NCI-H748 (cell line): ENCODE results near the gene S100A5.
"Not testable (repeated sequence)": the region's sequence is repeated elsewhere in the genome, so short reads cannot be mapped to it uniquely, and the experiment has no call there.

ENCODE experiments used
- DNase-seq: peaks from one replicate; lab custom pipeline; 2025; ENCODE audit not compliant: unreplicated experiment; lab: John Stamatoyannopoulos, UW

Gene S100A5

GRCh38 chr1:153567621-153568366, 27.1 kb upstream of the S100A5 start:
- no peak for DNase-seq

- DNase-seq: peak; percentile 74
Observed at GRCh38 chr1:153566414-153567371, 26.0 kb upstream of the S100A5 start.

- peak; percentile 8 for DNase-seq
Observed at GRCh38 chr1:153565529-153566374, 25.0 kb upstream of the S100A5 start, which contains the start of gene S100A2. Gene S100A2 (minus strand): TSS chr1:153565844. CDS start chr1:153563877, 1,967 bp downstream.

- DNase-seq: no peak
Observed at GRCh38 chr1:153563991-153564390, 23.3 kb upstream of the S100A5 start.

- no peak for DNase-seq
Observed at GRCh38 chr1:153563483-153563901, 22.8 kb upstream of the S100A5 start.

- not testable (repeated sequence) for DNase-seq
Observed at GRCh38 chr1:153562021-153562420, 21.3 kb upstream of the S100A5 start.

- DNase-seq: no peak
Observed at GRCh38 chr1:153561466-153561985, 20.8 kb upstream of the S100A5 start.

- no peak for DNase-seq
Observed at GRCh38 chr1:153560771-153561465, 20.2 kb upstream of the S100A5 start.

- no peak for DNase-seq
Observed at GRCh38 chr1:153560241-153560640, 19.5 kb upstream of the S100A5 start.

GRCh38 chr1:153557877-153558276, 17.1 kb upstream of the S100A5 start:
- DNase-seq: no peak

GRCh38 chr1:153556348-153556747, 15.6 kb upstream of the S100A5 start:
- no peak for DNase-seq

GRCh38 chr1:153553830-153554541, 13.3 kb upstream of the S100A5 start:
- DNase-seq: no peak

- no peak for DNase-seq
Observed at GRCh38 chr1:153553096-153553495, 12.4 kb upstream of the S100A5 start.

GRCh38 chr1:153552335-153552734, 11.6 kb upstream of the S100A5 start:
- no peak for DNase-seq

- no peak for DNase-seq
Observed at GRCh38 chr1:153550827-153551500, 10.2 kb upstream of the S100A5 start.

- DNase-seq: no peak
Observed at GRCh38 chr1:153550398-153550758, 9.6 kb upstream of the S100A5 start.

- no peak for DNase-seq
Observed at GRCh38 chr1:153549741-153550397, 9.1 kb upstream of the S100A5 start.
